Fibroblast of the aortic adventitia (primary cell): ENCODE measurements around the gene HSD11B1L. TPM values are rescaled to one million over a fixed set of nuclear protein-coding genes. Genes with fewer than 3 reads are reported as not detected.

Experiments used
- DNase-seq: peaks from one replicate; pipeline ENCODE4 v3.0.0-alpha.2; 2010; ENCODE audit warnings: low read depth
- H3K4me3 ChIP-seq: 2 replicates; pipeline ENCODE4 v1.5.1; 2011; ENCODE audit warnings: low read depth, mild to moderate bottlenecking, control low read depth, low read length, moderate library complexity
- CTCF ChIP-seq: IDR thresholded peaks from 2 replicates; pipeline ENCODE4 v1.5.1; 2011; ENCODE audit warnings: mild to moderate bottlenecking, low read length, control low read depth, inconsistent platforms; ENCODE audit not compliant: insufficient read depth
- total RNA-seq: library from RNA; depleted of rRNA; stranded (reverse); fragments of >200 nt; gene quantifications from 2 replicates; pipeline ENCODE4 v1.2.3, GENCODE V29; 2012; ENCODE audit warnings: low replicate concordance

The HSD11B1L gene
- total RNA-seq, 1 donor, result 10.8 TPM

GRCh38 chr19:5694956-5695648 lies 14.3 kb downstream of the HSD11B1L start:
- no peak for DNase-seq
- H3K4me3 ChIP-seq, result no peak overlapping the region
- no peak for TF ChIP-seq CTCF

GRCh38 chr19:5695649-5696195 lies 14.9 kb downstream of the HSD11B1L start:
- no peak for TF ChIP-seq CTCF
- no peak for DNase-seq

GRCh38 chr19:5696196-5697021 lies 15.6 kb downstream of the HSD11B1L start:
- TF ChIP-seq CTCF, result no peak
- no peak overlapping the region for H3K4me3 ChIP-seq
- DNase-seq, result no peak

More at GRCh38 chr19:5695649-5696195, 14.9 kb downstream of the HSD11B1L start:
- H3K4me3 ChIP-seq, result no peak overlapping the region

- no peak for DNase-seq
- no peak for TF ChIP-seq CTCF
- H3K4me3 ChIP-seq, result no peak overlapping the region
Observed at GRCh38 chr19:5697022-5697889, 16.4 kb downstream of the HSD11B1L start.

- H3K4me3 ChIP-seq, result no peak overlapping the region
- DNase-seq, result no peak
- no peak for TF ChIP-seq CTCF
Observed at GRCh38 chr19:5697890-5698634, 17.2 kb downstream of the HSD11B1L start.
